Measurements from ENCODE around the gene MAML3. TPM values are rescaled to one million over a fixed set of nuclear protein-coding genes. Genes with fewer than 3 reads are reported as not detected.

Gene MAML3
- total and polyA plus RNA-seq, 2 experiments from 2014 or later: 4.1 to 11.2 TPM

DNA sequence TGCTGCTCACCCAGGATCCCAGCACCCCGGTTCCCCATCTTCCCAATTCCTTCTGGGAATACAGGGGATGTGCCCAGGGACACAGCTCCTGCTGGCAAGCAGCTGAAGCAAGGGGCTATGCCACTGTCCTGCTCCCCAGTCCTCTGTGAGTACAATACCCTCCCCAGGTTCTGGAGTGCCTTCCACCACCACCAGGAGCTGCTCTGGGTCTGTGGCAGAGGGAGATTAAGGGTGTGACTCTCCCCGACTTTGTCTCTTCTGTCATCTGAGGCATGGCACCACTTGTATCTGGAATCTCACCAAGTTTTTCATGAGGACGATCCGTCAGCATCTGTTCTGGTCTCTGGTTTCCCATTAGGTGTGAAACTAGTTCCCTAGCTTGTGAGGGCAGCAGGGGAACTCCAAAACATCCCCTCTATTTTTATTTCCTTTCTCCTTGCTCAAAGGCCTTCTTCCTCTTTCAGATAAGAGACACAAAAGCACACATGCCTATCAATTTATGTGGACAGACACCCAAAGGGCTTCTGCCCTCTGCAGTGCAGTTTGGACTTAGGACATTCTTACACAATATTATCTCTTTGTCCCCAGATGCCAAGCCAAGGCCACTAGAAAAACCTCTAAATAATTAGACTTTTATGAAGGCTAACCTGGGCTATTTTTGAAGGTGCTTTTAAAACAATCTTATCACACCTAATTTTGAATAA lies 461.5 kb downstream of the MAML3 start:
- Histone ChIP-seq H3K36me3 (replicated peaks; ENCODE audit: insufficient read depth, low read depth) (no peaks in the 10 kb centered on the region), H3K79me2 (peaks cover 43% of the 10 kb centered on the region), H3K9me2 (replicated peaks; ENCODE audit: insufficient read depth) (no peaks in the 10 kb centered on the region), H3K9me3 (ENCODE audit: low read depth) (no peaks in the 10 kb centered on the region), H2AFZ (no peak overlapping the region), H4K20me1 (ENCODE audit: insufficient read depth, poor library complexity, severe bottlenecking) (no peaks in the 10 kb centered on the region), H3K27ac (peak overlapping the region; percentile 78), H3K4me3 (no peak overlapping the region), H3K4me2 (peak overlapping the region; percentile 48), H3K27me3 (no peaks in the 10 kb centered on the region), H3K4me1 (ENCODE audit: insufficient read depth) (peaks cover 24% of the 10 kb centered on the region)
- peak; percentile 30 for DNase-seq (ENCODE audit: low spot score)
- WGBS (ENCODE audit: low lambda C conversion rate, missing lambda C conversion rate): 50% methylated on average over 4 of the region's 4 CpGs
- TF ChIP-seq EZH2 (IDR thresholded peaks at IDR 0.05; ENCODE audit: borderline replicate concordance) (no peak), EZH2phosphoT487 (IDR thresholded peaks at IDR 0.05; ENCODE audit: low read depth, severe bottlenecking, unreplicated experiment) (no peak)
- TF ChIP-seq, protein P1, sequence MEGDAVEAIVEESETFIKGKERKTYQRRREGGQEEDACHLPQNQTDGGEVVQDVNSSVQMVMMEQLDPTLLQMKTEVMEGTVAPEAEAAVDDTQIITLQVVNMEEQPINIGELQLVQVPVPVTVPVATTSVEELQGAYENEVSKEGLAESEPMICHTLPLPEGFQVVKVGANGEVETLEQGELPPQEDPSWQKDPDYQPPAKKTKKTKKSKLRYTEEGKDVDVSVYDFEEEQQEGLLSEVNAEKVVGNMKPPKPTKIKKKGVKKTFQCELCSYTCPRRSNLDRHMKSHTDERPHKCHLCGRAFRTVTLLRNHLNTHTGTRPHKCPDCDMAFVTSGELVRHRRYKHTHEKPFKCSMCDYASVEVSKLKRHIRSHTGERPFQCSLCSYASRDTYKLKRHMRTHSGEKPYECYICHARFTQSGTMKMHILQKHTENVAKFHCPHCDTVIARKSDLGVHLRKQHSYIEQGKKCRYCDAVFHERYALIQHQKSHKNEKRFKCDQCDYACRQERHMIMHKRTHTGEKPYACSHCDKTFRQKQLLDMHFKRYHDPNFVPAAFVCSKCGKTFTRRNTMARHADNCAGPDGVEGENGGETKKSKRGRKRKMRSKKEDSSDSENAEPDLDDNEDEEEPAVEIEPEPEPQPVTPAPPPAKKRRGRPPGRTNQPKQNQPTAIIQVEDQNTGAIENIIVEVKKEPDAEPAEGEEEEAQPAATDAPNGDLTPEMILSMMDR (IDR thresholded peaks at IDR 0.05; ENCODE audit: poor library complexity): peak; percentile 21

DNA sequence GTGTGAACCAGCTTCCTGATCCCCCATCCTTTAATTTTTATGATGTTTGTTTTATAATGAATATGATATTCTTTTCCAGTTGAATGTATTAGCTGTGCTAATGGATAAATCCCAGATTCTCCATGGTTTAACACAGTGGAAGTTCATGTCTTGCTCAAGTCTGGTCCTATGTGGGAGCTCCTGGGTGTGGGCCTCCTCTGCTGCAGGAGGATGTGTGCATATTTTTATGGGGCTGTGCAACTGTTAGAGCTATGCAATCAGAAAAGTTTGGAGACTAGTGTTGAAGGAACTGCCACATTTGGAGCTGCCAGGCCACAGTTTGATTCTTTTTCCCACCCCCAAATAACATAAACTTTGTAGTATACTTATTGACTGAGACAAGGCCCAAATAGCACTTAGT lies 463.6 kb downstream of the MAML3 start:
- Histone ChIP-seq H3K36me3 (replicated peaks; ENCODE audit: insufficient read depth, low read depth) (no peaks in the 10 kb centered on the region), H3K9me3 (ENCODE audit: low read depth) (no peaks in the 10 kb centered on the region), H2AFZ (no peak overlapping the region), H3K27me3 (no peaks in the 10 kb centered on the region), H4K20me1 (ENCODE audit: insufficient read depth, poor library complexity, severe bottlenecking) (no peaks in the 10 kb centered on the region), H3K79me2 (peaks cover 45% of the 10 kb centered on the region), H3K4me3 (no peak overlapping the region), H3K9me2 (replicated peaks; ENCODE audit: insufficient read depth) (no peaks in the 10 kb centered on the region), H3K4me2 (no peak overlapping the region), H3K27ac (no peak overlapping the region), H3K4me1 (ENCODE audit: insufficient read depth) (peaks cover 30% of the 10 kb centered on the region)
- DNase-seq (ENCODE audit: low spot score): no peak
- TF ChIP-seq EZH2phosphoT487 (IDR thresholded peaks at IDR 0.05; ENCODE audit: low read depth, severe bottlenecking, unreplicated experiment) (no peak), EZH2 (IDR thresholded peaks at IDR 0.05; ENCODE audit: borderline replicate concordance) (no peak)
- TF ChIP-seq, protein P1 (IDR thresholded peaks at IDR 0.05; ENCODE audit: poor library complexity): no peak

DNA sequence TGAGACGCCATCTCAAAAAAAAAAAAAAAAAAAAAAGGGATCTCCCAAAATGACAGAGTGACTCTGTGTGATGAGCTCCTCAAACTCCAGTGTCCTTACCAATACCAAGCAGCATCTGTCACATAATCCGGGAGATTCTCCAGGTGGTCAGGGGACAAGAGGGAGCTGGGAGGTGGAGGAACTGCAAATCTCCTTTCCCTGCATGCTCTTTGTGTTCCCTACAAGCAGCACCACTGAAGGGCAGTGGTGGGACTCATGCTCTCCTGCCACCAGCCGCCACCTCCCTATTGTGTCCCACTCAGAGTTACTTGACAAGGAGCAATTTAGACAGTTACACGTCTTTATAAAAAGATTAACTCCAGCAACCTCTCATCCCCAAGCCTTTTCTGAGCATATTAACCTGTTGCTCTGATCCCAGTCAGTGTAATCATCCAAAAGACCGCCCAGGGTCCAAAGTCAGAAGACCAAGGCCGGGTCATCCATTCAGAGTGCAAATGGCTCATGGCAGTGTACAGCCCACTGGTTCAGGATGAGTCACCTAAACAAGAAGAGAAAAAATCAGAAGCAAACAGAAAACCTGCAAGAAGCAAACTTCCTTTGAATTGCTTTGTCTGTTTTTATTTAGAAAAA lies 464.8 kb downstream of the MAML3 start:
- Histone ChIP-seq H3K9me2 (replicated peaks; ENCODE audit: insufficient read depth) (no peaks in the 10 kb centered on the region), H3K36me3 (replicated peaks; ENCODE audit: insufficient read depth, low read depth) (no peaks in the 10 kb centered on the region), H3K27me3 (no peaks in the 10 kb centered on the region), H3K4me1 (ENCODE audit: insufficient read depth) (peaks cover 26% of the 10 kb centered on the region), H3K9me3 (ENCODE audit: low read depth) (no peaks in the 10 kb centered on the region), H3K4me3 (no peak overlapping the region), H4K20me1 (ENCODE audit: insufficient read depth, poor library complexity, severe bottlenecking) (no peaks in the 10 kb centered on the region), H2AFZ (no peak overlapping the region), H3K4me2 (peak overlapping the region; percentile 34), H3K79me2 (peaks cover 39% of the 10 kb centered on the region), H3K27ac (peak overlapping the region; percentile 33)
- WGBS (ENCODE audit: low lambda C conversion rate, missing lambda C conversion rate): 77% methylated on average over 5 of the region's 6 CpGs
- TF ChIP-seq EZH2phosphoT487 (IDR thresholded peaks at IDR 0.05; ENCODE audit: low read depth, severe bottlenecking, unreplicated experiment) (no peak), EZH2 (IDR thresholded peaks at IDR 0.05; ENCODE audit: borderline replicate concordance) (no peak)
- TF ChIP-seq, protein P1 (IDR thresholded peaks at IDR 0.05; ENCODE audit: poor library complexity): no peak
- peak; percentile 74 for DNase-seq (ENCODE audit: low spot score)

All from hepatocyte (in vitro differentiated cells).